ENCODE data around the gene DLK1.

The DLK1 gene

GRCh38 chr14:100726550-100727085 lies at the start of gene DLK1:
TSS of gene DLK1 (plus strand) at chr14:100726892. CDS start at chr14:100727069, 177 bp downstream.
- peak; percentile 73 for DNase-seq

GRCh38 chr14:100677152-100677551 lies 49.5 kb upstream of the DLK1 start:
- peak; percentile 70 for DNase-seq

- DNase-seq: peak; percentile 96
Measured at GRCh38 chr14:100677554-100678468, 48.9 kb upstream of the DLK1 start.

- DNase-seq: peak; percentile 91
Measured at GRCh38 chr14:100678469-100678828, 48.2 kb upstream of the DLK1 start.

- peak; percentile 25 for DNase-seq
Measured at GRCh38 chr14:100679153-100679552, 47.5 kb upstream of the DLK1 start.

DNA sequence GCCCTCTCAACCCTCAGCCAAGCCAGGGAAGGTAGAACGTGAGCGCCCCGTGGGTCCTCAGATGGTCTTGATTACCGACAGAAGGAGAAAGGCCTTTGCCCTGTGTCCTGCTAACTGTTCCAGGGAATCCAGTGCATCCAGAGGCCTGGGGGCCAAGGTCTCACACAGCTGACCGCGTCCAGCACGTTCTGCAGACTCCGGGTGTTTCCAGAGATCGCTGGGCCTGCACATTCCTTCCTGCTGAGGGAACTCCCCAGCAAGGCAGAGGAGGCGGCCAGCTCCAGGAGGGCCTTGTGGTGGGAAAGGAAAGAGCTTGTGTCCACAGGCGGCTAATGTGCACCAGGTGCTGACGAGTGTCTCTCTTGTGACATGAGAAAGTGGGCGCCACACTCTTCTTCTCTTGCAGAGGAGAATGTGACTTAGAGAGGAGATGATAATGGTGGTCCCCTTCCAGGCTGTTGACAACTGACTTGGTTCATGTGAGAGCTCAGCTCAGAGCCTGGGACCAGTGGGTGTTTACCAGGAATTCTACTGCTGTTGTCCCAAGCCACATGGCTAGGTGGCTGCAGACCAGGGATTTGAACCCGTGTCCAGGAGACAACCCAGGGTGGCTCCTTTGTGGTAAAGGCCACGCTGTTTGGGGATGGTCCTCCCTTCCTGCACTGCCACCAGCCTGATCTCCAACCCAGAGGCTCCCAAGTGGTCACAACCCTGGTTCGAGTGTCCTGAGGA lies 46.8 kb upstream of the DLK1 start:
- peak; percentile 94 for DNase-seq

- DNase-seq: peak; percentile 73
Measured at GRCh38 chr14:100680439-100681051, 46.1 kb upstream of the DLK1 start.

DNA sequence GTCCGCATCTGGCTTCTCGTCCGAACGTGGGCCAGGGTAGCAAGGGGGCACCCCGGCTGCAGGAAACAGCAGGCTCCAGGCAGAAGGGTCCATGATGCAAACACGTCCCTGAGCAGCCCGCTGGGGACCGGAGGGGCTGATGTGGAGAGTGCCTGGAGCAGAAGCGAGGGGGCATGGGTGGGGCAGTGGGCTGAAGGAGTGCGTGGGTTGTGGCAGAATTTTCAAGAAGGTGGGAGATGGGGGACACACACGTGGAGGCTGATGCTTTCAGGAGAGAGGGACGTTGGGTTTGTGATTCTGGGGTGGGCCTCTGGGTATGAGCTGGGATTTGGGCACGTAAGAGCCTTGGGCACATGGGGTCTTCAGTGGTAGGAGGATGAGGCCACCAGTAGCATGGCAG lies 45.6 kb upstream of the DLK1 start:
- DNase-seq: no peak

- DNase-seq: no peak
Measured at GRCh38 chr14:100682749-100683148, 43.9 kb upstream of the DLK1 start.

DNA sequence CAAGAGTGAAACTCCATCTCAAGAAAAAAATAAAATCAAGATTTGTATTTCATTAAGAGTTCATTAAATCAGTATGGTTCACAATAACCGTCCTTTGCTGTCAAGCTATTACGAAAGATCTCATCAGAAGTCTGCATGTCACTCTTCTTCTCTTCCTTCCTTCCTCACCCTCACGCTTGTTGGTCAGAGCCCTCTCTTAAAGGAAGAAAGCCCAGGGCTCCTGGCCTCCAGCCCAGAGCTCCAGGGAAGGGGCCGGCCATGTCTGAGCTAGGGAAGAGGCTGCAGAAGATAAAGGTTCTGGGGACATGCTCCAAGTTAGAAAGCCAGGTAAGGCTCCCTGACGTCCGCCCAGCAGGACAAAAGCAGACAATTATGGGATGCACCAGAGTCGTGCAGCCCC lies 43.1 kb upstream of the DLK1 start:
- peak; percentile 43 for DNase-seq

GRCh38 chr14:100684154-100684553 lies 42.5 kb upstream of the DLK1 start:
- DNase-seq: no peak

DNA sequence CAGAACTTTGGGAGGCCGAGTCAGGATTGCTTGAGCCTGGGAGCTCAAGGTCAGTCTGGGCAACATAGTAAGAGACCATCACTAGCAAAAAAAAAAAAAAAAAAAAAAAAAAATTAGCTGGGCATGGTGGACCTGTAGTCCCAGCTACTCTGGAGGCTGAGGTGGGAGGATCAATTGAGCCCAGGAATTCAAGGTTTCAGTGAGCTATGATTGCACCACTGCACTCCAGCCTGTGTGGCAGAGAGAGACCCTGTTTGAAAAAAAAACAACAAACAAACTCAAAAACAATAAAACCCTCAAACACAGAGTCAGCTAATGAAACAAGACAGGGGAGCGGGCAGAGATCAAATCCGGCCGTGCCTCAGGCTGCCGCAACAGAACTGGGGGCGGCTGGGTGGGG lies 41.7 kb upstream of the DLK1 start:
- no peak for DNase-seq

- DNase-seq: no peak
Measured at GRCh38 chr14:100686858-100687257, 39.8 kb upstream of the DLK1 start.

DNA sequence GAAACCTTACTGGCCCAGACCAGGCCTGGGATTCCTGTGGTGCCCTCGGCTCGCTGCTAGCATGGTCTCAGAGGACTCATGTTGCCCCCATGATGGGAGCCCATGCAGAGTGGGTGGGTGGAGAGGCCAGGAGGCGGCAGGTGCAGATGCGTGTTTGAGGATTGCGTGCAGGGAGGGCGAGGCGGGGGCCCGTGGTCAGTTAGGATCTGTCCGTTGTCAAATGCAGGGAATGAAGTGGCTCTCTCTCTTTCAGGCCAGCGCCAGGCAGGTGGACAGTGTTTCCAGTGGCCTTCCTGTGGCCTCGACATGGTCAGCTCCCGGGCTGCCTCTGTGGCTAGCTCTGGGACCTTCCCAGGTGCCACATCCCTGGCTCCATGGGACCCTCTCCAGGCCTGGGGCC lies 39.3 kb upstream of the DLK1 start:
- no peak for DNase-seq

GRCh38 chr14:100688051-100688450 lies 38.6 kb upstream of the DLK1 start:
- no peak for DNase-seq

DNA sequence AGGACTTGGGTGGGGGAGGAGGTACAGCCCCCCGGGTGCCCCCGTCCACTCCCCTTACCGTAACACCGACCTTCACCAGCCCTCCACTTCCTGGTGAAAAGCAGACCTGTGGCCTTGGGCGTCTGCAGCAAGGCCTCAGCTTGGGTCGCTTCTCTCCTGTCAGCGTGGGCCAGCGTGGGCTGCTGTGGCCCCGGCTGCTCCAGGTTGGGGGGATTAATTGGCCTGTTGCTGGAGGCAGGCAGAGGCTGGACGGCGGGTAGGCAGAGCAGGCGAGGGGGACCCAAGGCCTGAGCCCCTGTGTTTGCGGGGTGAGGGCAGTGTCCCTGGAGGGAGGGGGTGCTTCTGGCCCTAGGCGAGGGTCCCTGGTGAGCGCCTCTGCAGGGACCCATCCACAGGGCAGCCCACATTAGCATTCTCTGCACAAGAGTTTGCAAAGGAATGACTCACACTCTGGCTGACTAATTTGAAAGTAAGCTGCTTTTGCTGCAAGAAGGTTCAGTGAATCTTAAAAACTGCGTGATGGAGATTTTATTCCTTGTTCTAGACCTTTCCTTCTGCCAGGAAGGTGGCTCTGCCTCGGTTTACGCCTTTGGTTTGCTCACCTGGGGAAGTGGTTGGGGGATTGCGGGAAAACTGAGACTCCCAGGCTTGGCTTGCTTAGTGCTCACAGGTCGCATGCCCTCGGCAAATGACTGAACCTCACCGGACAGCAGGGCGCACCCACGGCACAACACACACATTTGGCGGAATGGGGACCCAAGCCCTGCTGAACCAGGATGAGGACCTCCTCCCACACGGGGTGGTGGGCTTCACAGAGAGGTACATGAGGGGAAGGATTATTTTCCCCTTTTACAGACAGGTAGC lies 37.9 kb upstream of the DLK1 start:
- no peak for DNase-seq

- no peak for DNase-seq
Measured at GRCh38 chr14:100690672-100691071, 36.0 kb upstream of the DLK1 start.

- DNase-seq: no peak
Measured at GRCh38 chr14:100691395-100692056, 35.2 kb upstream of the DLK1 start.

- no peak for DNase-seq
Measured at GRCh38 chr14:100692256-100692655, 34.4 kb upstream of the DLK1 start.

- no peak for DNase-seq
Measured at GRCh38 chr14:100692859-100693558, 33.7 kb upstream of the DLK1 start.
